Body of pancreas (tissue), 4 donors: ENCODE data around the gene MUC21.

Source experiments
- POLR2A ChIP-seq, 3 donors: fragments of 450-650 bp; IDR thresholded peaks; one replicate each; pipeline ENCODE4 v1.6.1; 2016; ENCODE audit warnings: antibody characterized with exemption in 3 of 3, mild to moderate bottlenecking in 2 of 3
- TF ChIP-seq, protein P1 (sequence below), 7 experiments: fragments of 450-650 bp in 4 of 7; fragments of 200-600 bp in 3 of 7; sonication (generic) in 3 of 7; IDR thresholded peaks; one replicate each; pipeline ENCODE4 v1.5.1; 2016 to 2019; ENCODE audit warnings: antibody characterized with exemption in 7 of 7

DNA sequence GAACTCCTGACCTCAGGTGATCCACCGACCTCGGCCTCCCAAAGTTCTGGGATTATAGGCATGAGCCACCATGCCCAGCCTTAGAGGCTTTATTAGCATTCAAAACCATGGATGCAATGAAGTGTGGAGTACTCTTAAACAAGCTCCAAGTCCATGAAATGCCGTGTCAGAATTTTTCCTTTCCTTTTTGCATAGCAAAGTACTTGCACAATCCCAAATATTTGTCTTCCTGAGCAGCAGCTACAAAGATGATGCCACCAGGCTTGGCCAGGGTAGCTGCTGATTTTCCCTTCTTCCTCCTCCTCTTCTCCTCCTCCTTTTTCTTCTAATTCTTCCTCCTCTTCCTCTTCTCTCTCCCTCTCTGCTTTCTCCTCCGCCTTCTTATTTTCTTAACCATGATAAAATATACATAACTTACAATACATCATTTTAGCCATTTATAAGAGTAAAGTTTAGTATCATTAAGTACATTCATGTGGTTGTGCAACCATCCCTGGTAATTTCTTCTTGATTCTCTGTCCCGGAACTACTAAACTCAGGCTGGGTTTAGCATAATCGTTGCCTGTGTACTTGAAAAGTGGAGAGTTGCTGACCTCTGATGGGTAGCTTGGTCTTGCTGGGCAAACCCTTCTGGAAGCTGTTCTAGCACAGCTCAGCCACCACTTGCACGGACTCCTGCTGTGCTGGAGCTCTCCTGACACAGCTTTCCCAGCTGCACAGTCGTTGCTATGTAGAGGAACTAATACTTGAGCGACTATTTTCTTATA, 22.4 kb upstream of the MUC21 start:
- TF ChIP-seq, protein P1, sequence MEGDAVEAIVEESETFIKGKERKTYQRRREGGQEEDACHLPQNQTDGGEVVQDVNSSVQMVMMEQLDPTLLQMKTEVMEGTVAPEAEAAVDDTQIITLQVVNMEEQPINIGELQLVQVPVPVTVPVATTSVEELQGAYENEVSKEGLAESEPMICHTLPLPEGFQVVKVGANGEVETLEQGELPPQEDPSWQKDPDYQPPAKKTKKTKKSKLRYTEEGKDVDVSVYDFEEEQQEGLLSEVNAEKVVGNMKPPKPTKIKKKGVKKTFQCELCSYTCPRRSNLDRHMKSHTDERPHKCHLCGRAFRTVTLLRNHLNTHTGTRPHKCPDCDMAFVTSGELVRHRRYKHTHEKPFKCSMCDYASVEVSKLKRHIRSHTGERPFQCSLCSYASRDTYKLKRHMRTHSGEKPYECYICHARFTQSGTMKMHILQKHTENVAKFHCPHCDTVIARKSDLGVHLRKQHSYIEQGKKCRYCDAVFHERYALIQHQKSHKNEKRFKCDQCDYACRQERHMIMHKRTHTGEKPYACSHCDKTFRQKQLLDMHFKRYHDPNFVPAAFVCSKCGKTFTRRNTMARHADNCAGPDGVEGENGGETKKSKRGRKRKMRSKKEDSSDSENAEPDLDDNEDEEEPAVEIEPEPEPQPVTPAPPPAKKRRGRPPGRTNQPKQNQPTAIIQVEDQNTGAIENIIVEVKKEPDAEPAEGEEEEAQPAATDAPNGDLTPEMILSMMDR (IDR thresholded peaks at IDR 0.05): no peak
- no peak for TF ChIP-seq POLR2A (IDR thresholded peaks at IDR 0.05)
